ENCODE measurements around the gene DPYSL4. TPM values are rescaled to one million over a fixed set of nuclear protein-coding genes. Genes with fewer than 3 reads are reported as not detected.

The DPYSL4 gene
- polyA plus RNA-seq, 3 donors, result 0.08 TPM; not detected in 2

DNA sequence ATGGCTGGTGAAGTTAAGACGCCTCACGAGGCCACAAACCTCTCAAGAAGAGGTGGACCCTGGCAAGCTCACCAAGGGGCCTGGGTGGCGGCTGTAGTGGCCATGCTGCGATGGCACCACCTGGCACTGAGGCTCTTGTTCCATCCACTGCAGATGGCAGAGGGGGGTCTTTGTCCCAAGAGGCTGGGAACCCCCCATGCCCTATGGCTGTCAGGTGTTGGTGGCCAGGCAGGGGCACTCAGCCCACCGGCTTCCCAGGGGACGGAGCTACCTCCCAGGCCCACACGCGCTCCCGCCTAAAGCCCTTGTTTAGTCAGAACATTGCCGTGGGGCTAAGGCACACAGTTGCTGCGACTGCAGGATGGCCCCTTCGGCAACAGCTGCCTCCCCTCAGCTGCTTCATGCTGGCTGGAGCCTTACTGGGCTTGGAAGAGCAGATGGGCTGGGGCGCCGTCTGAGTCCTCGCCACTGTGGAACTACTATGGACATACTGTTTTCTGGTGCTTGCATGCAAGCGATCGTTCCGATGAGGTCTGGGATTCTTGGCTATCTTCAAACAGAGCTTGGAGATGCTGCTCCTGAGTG lies 46.8 kb downstream of the DPYSL4 start:
- Histone ChIP-seq H3K79me2 (ENCODE audit: insufficient read depth, low read length) (no peaks in the 10 kb centered on the region), H2AFZ (ENCODE audit: insufficient read depth, low read depth, low read length, poor library complexity, severe bottlenecking) (no peak overlapping the region), H3K36me3 (replicated peaks in 1 of 2; ENCODE audit: control insufficient read depth in 1 of 2, insufficient read depth in 2 of 2, low read length in 2 of 2) (peaks cover 0 to 8% of the 10 kb centered on the region in 2 donors), H3K4me3 (replicated peaks in 1 of 3; ENCODE audit: low read depth in 2 of 3, low read length in 3 of 3) (peak overlapping the region in 1 of 3 experiments; percentile 66), H3K27me3 (ENCODE audit: control insufficient read depth in 2 of 2, insufficient read depth in 2 of 2, low read length in 2 of 2) (peaks cover 0 to 15% of the 10 kb centered on the region in 2 donors), H3K9me3 (replicated peaks in 1 of 2; ENCODE audit: control insufficient read depth in 1 of 2, insufficient read depth in 1 of 2, low read length in 2 of 2) (no peaks in the 10 kb centered on the region), H3K4me1 (ENCODE audit: control insufficient read depth in 1 of 2, insufficient read depth in 2 of 2, low read length in 2 of 2) (peaks cover 49 to 53% of the 10 kb centered on the region in 2 donors), H3K27ac (ENCODE audit: low read depth in 1 of 2, low read length in 2 of 2) (no peak overlapping the region), H3K4me2 (replicated peaks; ENCODE audit: extremely low read depth, low read length, poor library complexity, severe bottlenecking) (peak overlapping the region; percentile 76), H3K9ac (ENCODE audit: insufficient read depth, low read length, poor library complexity, severe bottlenecking) (no peak overlapping the region), H4K20me1 (ENCODE audit: insufficient read depth, low read length) (no peaks in the 10 kb centered on the region)
- H3K9me3 Mint-ChIP-seq, result peaks cover 0 to 4% (median 0%) of the 10 kb centered on the region in 7 donors
- H3K27me3 Mint-ChIP-seq (ENCODE audit: low read depth in 3 of 3), result peaks cover 10 to 13% (median 11%) of the 10 kb centered on the region in 3 donors
- H3K4me1 Mint-ChIP-seq, result peaks cover 20% of the 10 kb centered on the region
- TF ChIP-seq, protein P1, sequence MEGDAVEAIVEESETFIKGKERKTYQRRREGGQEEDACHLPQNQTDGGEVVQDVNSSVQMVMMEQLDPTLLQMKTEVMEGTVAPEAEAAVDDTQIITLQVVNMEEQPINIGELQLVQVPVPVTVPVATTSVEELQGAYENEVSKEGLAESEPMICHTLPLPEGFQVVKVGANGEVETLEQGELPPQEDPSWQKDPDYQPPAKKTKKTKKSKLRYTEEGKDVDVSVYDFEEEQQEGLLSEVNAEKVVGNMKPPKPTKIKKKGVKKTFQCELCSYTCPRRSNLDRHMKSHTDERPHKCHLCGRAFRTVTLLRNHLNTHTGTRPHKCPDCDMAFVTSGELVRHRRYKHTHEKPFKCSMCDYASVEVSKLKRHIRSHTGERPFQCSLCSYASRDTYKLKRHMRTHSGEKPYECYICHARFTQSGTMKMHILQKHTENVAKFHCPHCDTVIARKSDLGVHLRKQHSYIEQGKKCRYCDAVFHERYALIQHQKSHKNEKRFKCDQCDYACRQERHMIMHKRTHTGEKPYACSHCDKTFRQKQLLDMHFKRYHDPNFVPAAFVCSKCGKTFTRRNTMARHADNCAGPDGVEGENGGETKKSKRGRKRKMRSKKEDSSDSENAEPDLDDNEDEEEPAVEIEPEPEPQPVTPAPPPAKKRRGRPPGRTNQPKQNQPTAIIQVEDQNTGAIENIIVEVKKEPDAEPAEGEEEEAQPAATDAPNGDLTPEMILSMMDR (IDR thresholded peaks at IDR 0.05), result no peak
- no peak for DNase-seq
- H3K27ac Mint-ChIP-seq, result peak overlapping the region in 2 of 7 donors; percentile 23 to 75
- 92% methylated on average over 16 of the region's 18 CpGs for WGBS (ENCODE audit: insufficient coverage)
- peaks cover 5 to 6% of the 10 kb centered on the region in 2 donors for H3K36me3 Mint-ChIP-seq
- H3K4me3 Mint-ChIP-seq, result peak overlapping the region in 1 of 2 donors; percentile 27
- intact Hi-C loops (cut with micrococcal nuclease), result loop anchor here in 1 of 2 donors (10.0 kb wide), 1 partner anchor 71 kb away; the partner anchor contains the start of gene STK32C

DNA sequence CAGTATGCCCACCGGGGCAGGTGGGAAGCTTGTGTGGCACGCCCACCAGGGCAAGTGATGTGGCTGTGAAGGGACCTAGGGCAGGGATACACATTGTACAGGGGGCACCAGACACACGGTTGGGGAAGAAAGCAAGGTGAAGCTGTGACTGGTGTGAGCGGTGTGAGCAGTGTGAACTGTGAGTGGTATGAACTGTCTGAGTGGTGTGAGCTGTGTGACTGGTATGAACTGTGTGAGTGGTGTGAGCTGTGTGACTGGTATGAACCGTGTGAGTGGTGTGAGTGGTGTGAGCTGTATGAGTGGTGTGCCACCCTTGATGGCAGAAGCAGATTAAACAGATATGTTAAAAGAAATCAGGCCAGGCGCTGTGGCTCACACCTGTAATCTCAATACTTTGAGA lies 48.1 kb downstream of the DPYSL4 start:
- peaks cover 0 to 8% of the 10 kb centered on the region in 2 donors for H3K36me3 ChIP-seq (replicated peaks in 1 of 2; ENCODE audit: control insufficient read depth in 1 of 2, insufficient read depth in 2 of 2, low read length in 2 of 2)
- peaks cover 0 to 15% of the 10 kb centered on the region in 2 donors for H3K27me3 ChIP-seq (ENCODE audit: control insufficient read depth in 2 of 2, insufficient read depth in 2 of 2, low read length in 2 of 2)
- peaks cover 0 to 4% (median 0%) of the 10 kb centered on the region in 7 donors for H3K9me3 Mint-ChIP-seq
- H3K27ac ChIP-seq (ENCODE audit: low read depth in 1 of 2, low read length in 2 of 2), result no peak overlapping the region
- H3K4me2 ChIP-seq (replicated peaks; ENCODE audit: extremely low read depth, low read length, poor library complexity, severe bottlenecking), result no peak overlapping the region
- H3K36me3 Mint-ChIP-seq, result peaks cover 3 to 8% of the 10 kb centered on the region in 2 donors
- WGBS (ENCODE audit: insufficient coverage), result 96% methylated on average over 4 of the region's 6 CpGs
- no peak for DNase-seq
- TF ChIP-seq, protein P1 (IDR thresholded peaks at IDR 0.05), result no peak
- H3K79me2 ChIP-seq (ENCODE audit: insufficient read depth, low read length), result no peaks in the 10 kb centered on the region
- H3K9me3 ChIP-seq (replicated peaks in 1 of 2; ENCODE audit: control insufficient read depth in 1 of 2, insufficient read depth in 1 of 2, low read length in 2 of 2), result no peaks in the 10 kb centered on the region
- H3K9ac ChIP-seq (ENCODE audit: insufficient read depth, low read length, poor library complexity, severe bottlenecking), result no peak overlapping the region
- H3K4me3 ChIP-seq (replicated peaks in 1 of 3; ENCODE audit: low read depth in 2 of 3, low read length in 3 of 3), result no peak overlapping the region
- intact Hi-C loops (cut with micrococcal nuclease), result loop anchor here in 1 of 2 donors (10.0 kb wide), 1 partner anchor 70 kb away; the partner anchor contains the start of gene STK32C
- no peak overlapping the region for H3K27ac Mint-ChIP-seq
- H3K4me1 ChIP-seq (ENCODE audit: control insufficient read depth in 1 of 2, insufficient read depth in 2 of 2, low read length in 2 of 2), result peaks cover 40 to 41% of the 10 kb centered on the region in 2 donors
- peaks cover 8% of the 10 kb centered on the region for H3K4me1 Mint-ChIP-seq
- H3K27me3 Mint-ChIP-seq (ENCODE audit: low read depth in 3 of 3), result peaks cover 8 to 12% (median 11%) of the 10 kb centered on the region in 3 donors
- no peak overlapping the region for H3K4me3 Mint-ChIP-seq
- no peaks in the 10 kb centered on the region for H4K20me1 ChIP-seq (ENCODE audit: insufficient read depth, low read length)
- H2AFZ ChIP-seq (ENCODE audit: insufficient read depth, low read depth, low read length, poor library complexity, severe bottlenecking), result no peak overlapping the region
